CD14-positive monocyte (primary cell): ENCODE results near the gene RAPGEF6. TPM values are rescaled to one million over a fixed set of nuclear protein-coding genes. Genes with fewer than 3 reads are reported as not detected.

Experiments used
- DNase-seq, 3 donors: peaks; one replicate each; pipeline ENCODE4 v3.0.0-alpha.2; 2011 to 2022
- H2AFZ ChIP-seq: 2 replicates; pipeline ENCODE4 v1.6.0; 2012; ENCODE audit warnings: mild to moderate bottlenecking, low read depth, low read length, inconsistent platforms; ENCODE audit not compliant: insufficient read depth, poor library complexity, severe bottlenecking
- H3K27ac ChIP-seq, 2 donors: 1 replicate in 1 of 2; 2 replicates in 1 of 2; pipeline ENCODE4 v1.5.1; 2012 to 2013; ENCODE audit warnings: low read length in 2 of 2, control low read depth in 1 of 2, inconsistent platforms in 1 of 2, low read depth in 1 of 2, mild to moderate bottlenecking in 1 of 2
- H3K27me3 ChIP-seq, 2 donors: one replicate each; pipeline versions ENCODE4 v1.6.0 to v1.6.1; 2011 to 2013; ENCODE audit warnings: low read length in 2 of 2; ENCODE audit not compliant: control insufficient read depth in 2 of 2, insufficient read depth in 2 of 2
- H3K36me3 ChIP-seq, 2 donors: replicated peaks in 1 of 2; 1 replicate in 1 of 2; 2 replicates in 1 of 2; pipeline versions ENCODE4 v1.5.1 to v1.6.1; 2012 to 2013; ENCODE audit warnings: low read length in 2 of 2, control low read depth in 1 of 2, inconsistent platforms in 1 of 2, mild to moderate bottlenecking in 1 of 2; ENCODE audit not compliant: insufficient read depth in 2 of 2, control insufficient read depth in 1 of 2
- H3K4me1 ChIP-seq, 2 donors: 1 replicate in 1 of 2; 2 replicates in 1 of 2; pipeline versions ENCODE4 v1.5.1 to v1.6.1; 2012 to 2013; ENCODE audit warnings: low read length in 2 of 2, control low read depth in 1 of 2, inconsistent platforms in 1 of 2, mild to moderate bottlenecking in 1 of 2, moderate library complexity in 1 of 2; ENCODE audit not compliant: insufficient read depth in 2 of 2, control insufficient read depth in 1 of 2
- H3K4me2 ChIP-seq: replicated peaks from 2 replicates; pipeline ENCODE3; 2012; ENCODE audit warnings: low read length, moderate library complexity, mild to moderate bottlenecking; ENCODE audit not compliant: poor library complexity, severe bottlenecking; ENCODE audit errors: extremely low read depth
- H3K4me3 ChIP-seq, 3 experiments: fragments of 200-600 bp in 1 of 3; sonication (generic) in 1 of 3; replicated peaks in 1 of 3; 1 replicate in 2 of 3; 2 replicates in 1 of 3; pipeline ENCODE4 v1.5.1; 2011 to 2013; ENCODE audit warnings: low read length in 3 of 3, mild to moderate bottlenecking in 3 of 3, control low read depth in 2 of 3, low read depth in 2 of 3, inconsistent platforms in 1 of 3, moderate library complexity in 1 of 3
- H3K79me2 ChIP-seq: 2 replicates; pipeline ENCODE4 v1.6.0; 2012; ENCODE audit warnings: mild to moderate bottlenecking, control low read depth, inconsistent platforms, low read length, moderate library complexity; ENCODE audit not compliant: insufficient read depth
- H3K9ac ChIP-seq: 2 replicates; pipeline ENCODE4 v1.6.0; 2017; ENCODE audit warnings: low read length, mild to moderate bottlenecking; ENCODE audit not compliant: insufficient read depth, poor library complexity, severe bottlenecking
- H3K9me3 ChIP-seq, 2 donors: replicated peaks in 1 of 2; 1 replicate in 1 of 2; 2 replicates in 1 of 2; pipeline versions ENCODE4 v1.5.1 to v1.6.1; 2012 to 2013; ENCODE audit warnings: low read length in 2 of 2, control low read depth in 1 of 2; ENCODE audit not compliant: control insufficient read depth in 1 of 2, insufficient read depth in 1 of 2
- H4K20me1 ChIP-seq: 2 replicates; pipeline ENCODE4 v1.6.0; 2012; ENCODE audit warnings: mild to moderate bottlenecking, low read length, control low read depth, moderate library complexity; ENCODE audit not compliant: insufficient read depth
- H3K27ac Mint-ChIP-seq, 7 donors: one replicate each; pipeline ENCODE4 v1.8.0; 2020; ENCODE audit warnings: mild to moderate bottlenecking in 7 of 7, mixed read lengths in 7 of 7, moderate library complexity in 6 of 7, inconsistent platforms in 2 of 7
- H3K27me3 Mint-ChIP-seq, 3 donors: one replicate each; pipeline ENCODE4 v1.8.0; 2021 to 2022; ENCODE audit warnings: low read depth in 3 of 3, mild to moderate bottlenecking in 3 of 3, mixed read lengths in 3 of 3, moderate library complexity in 3 of 3, inconsistent platforms in 1 of 3
- H3K36me3 Mint-ChIP-seq, 2 donors: one replicate each; pipeline ENCODE4 v1.8.0; 2020; ENCODE audit warnings: mixed read lengths in 2 of 2, inconsistent platforms in 1 of 2, mild to moderate bottlenecking in 1 of 2
- H3K4me1 Mint-ChIP-seq: one replicate; pipeline ENCODE4 v1.8.0; 2020; ENCODE audit warnings: mild to moderate bottlenecking, mixed read lengths
- H3K4me3 Mint-ChIP-seq, 2 donors: one replicate each; pipeline ENCODE4 v1.8.0; 2020; ENCODE audit warnings: mild to moderate bottlenecking in 2 of 2, mixed read lengths in 2 of 2, moderate library complexity in 1 of 2
- H3K9me3 Mint-ChIP-seq, 7 donors: one replicate each; pipeline ENCODE4 v1.8.0; 2020 to 2022; ENCODE audit warnings: mixed read lengths in 7 of 7, mild to moderate bottlenecking in 6 of 7, moderate library complexity in 6 of 7, inconsistent platforms in 2 of 7
- CTCF ChIP-seq: fragments of 200-600 bp; IDR thresholded peaks from one replicate; pipeline ENCODE4 v1.8.0; 2022; ENCODE audit warnings: antibody characterized with exemption, mild to moderate bottlenecking
- WGBS: methylation state at CpG from one replicate; pipeline ENCODE4 v1.1.5; 2013; ENCODE audit warnings: missing lambda C conversion rate; ENCODE audit not compliant: insufficient coverage; 5-methylcytosine and 5-hydroxymethylcytosine counted together
- intact Hi-C, 2 donors: fragments of 100-400 bp; cut with micrococcal nuclease; formaldehyde crosslinking; loops; one replicate each; pipeline versions ENCODE4 v1.15.0 to v1.15.1; 2023
- polyA plus RNA-seq, 3 donors: library from polyadenylated mRNA; depleted of rRNA in 1 of 3; unstranded in 2 of 3; stranded (reverse) in 1 of 3; fragments of 300-500 nt in 2 of 3; fragments of >200 nt in 1 of 3; fragmentation: Illumina TruSeq in 2 of 3; gene quantifications; 1 replicate in 2 of 3; 2 replicates in 1 of 3; pipeline ENCODE4 v1.2.3, GENCODE V29; 2012 to 2021

Gene RAPGEF6
- polyA plus RNA-seq, 3 donors, result 2.9 to 4.8 (median 4.8) TPM

GRCh38 chr5:131382407-131383395, 252.3 kb downstream of the RAPGEF6 start:
- 29% methylated on average over 1 of the region's 3 CpGs for WGBS
- H3K4me1 ChIP-seq, result peaks cover 45 to 49% of the 10 kb centered on the region in 2 donors
- TF ChIP-seq CTCF, result peak; percentile 75
- H3K9ac ChIP-seq, result no peak overlapping the region
- H3K4me3 ChIP-seq, result no peak overlapping the region
- H3K4me3 Mint-ChIP-seq, result no peak overlapping the region
- H2AFZ ChIP-seq, result no peak overlapping the region
- no peaks in the 10 kb centered on the region for H3K27me3 Mint-ChIP-seq
- no peak overlapping the region for H3K4me2 ChIP-seq
- H3K36me3 Mint-ChIP-seq, result peaks cover 26 to 33% of the 10 kb centered on the region in 2 donors
- intact Hi-C loops, result loop anchor here (5.0 to 10.0 kb wide), 4 partner anchors 105 to 220 kb away; partner anchors contain the start of gene CDC42SE2 (in 1 of the 2)
- DNase-seq, result peak; percentile 56 to 72 (median 61)
- H4K20me1 ChIP-seq, result peaks cover 28% of the 10 kb centered on the region
- H3K36me3 ChIP-seq, result peaks cover 21 to 35% of the 10 kb centered on the region in 2 donors
- peaks cover 92% of the 10 kb centered on the region for H3K79me2 ChIP-seq
- peak overlapping the region in 1 of 2 donors; percentile 93 for H3K27ac ChIP-seq
- peaks cover 46% of the 10 kb centered on the region for H3K4me1 Mint-ChIP-seq
- peak overlapping the region; percentile 69 to 99 (median 96) for H3K27ac Mint-ChIP-seq
- H3K9me3 ChIP-seq, result no peaks in the 10 kb centered on the region
- no peaks in the 10 kb centered on the region for H3K9me3 Mint-ChIP-seq
- H3K27me3 ChIP-seq, result no peaks in the 10 kb centered on the region

- H3K27ac Mint-ChIP-seq, result peak overlapping the region; percentile 94 to 99 (median 97)
- Histone ChIP-seq H3K9me3 (no peaks in the 10 kb centered on the region), H3K4me3 (no peak overlapping the region), H3K9ac (no peak overlapping the region), H3K4me2 (no peak overlapping the region), H3K79me2 (peaks cover 94% of the 10 kb centered on the region), H3K36me3 (peaks cover 13 to 26% of the 10 kb centered on the region in 2 donors), H3K27me3 (no peaks in the 10 kb centered on the region), H3K4me1 (peaks cover 45 to 50% of the 10 kb centered on the region in 2 donors), H3K27ac (peak overlapping the region; percentile 83 to 93), H4K20me1 (peaks cover 19% of the 10 kb centered on the region), H2AFZ (no peak overlapping the region)
- no peak for DNase-seq
- peaks cover 52% of the 10 kb centered on the region for H3K4me1 Mint-ChIP-seq
- H3K36me3 Mint-ChIP-seq, result peaks cover 23 to 25% of the 10 kb centered on the region in 2 donors
- H3K27me3 Mint-ChIP-seq, result no peaks in the 10 kb centered on the region
- no peak overlapping the region for H3K4me3 Mint-ChIP-seq
- 100% methylated on average over 2 of the region's 2 CpGs for WGBS
- H3K9me3 Mint-ChIP-seq, result peaks cover 0 to 2% (median 0%) of the 10 kb centered on the region in 7 donors
- intact Hi-C loops, result loop anchor here (5.0 to 10.0 kb wide), 4 partner anchors 104 to 219 kb away; partner anchors contain the start of gene CDC42SE2 (in 1 of the 2)
- no peak for TF ChIP-seq CTCF
Measured at GRCh38 chr5:131381777-131382176, 253.3 kb downstream of the RAPGEF6 start.
